Measurements from ENCODE around the gene BCORL1.
A peak's percentile ranks its signal among the peaks of the same experiment; 100 is the strongest.

Gene BCORL1

GRCh38 chrX:130009658-130010223 is 27.3 kb downstream of the BCORL1 start:
- no peak for DNase-seq (ENCODE audit: low spot score)

GRCh38 chrX:130012683-130013082 is 30.2 kb downstream of the BCORL1 start:
- DNase-seq (ENCODE audit: low spot score): no peak

DNA sequence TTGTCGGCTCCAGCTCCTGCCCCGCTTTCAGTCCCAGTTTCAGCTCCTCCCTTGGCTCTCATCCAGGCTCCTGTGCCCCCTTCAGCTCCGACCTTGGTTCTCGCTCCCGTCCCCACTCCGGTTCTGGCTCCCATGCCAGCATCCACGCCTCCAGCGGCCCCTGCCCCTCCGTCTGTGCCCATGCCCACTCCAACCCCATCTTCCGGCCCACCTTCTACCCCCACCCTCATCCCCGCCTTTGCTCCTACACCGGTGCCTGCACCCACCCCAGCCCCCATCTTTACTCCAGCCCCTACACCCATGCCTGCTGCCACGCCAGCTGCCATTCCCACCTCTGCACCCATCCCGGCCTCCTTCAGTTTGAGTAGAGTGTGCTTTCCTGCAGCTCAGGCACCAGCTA is 31.2 kb downstream of the BCORL1 start:
- no peak for DNase-seq (ENCODE audit: low spot score)

DNA sequence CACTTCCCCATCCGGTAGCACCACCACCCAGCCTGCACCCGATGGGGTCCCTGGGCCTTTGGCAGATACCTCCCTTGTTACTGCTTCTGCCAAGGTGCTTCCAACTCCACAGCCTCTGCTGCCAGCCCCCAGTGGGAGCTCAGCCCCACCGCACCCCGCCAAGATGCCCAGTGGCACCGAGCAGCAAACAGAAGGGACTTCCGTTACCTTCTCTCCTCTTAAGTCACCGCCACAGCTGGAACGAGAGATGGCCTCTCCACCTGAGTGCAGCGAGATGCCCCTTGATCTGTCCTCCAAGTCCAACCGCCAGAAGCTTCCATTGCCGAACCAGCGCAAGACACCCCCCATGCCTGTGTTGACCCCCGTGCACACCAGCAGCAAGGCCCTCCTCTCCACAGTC is 31.9 kb downstream of the BCORL1 start:
- no peak for DNase-seq (ENCODE audit: low spot score)

DNA sequence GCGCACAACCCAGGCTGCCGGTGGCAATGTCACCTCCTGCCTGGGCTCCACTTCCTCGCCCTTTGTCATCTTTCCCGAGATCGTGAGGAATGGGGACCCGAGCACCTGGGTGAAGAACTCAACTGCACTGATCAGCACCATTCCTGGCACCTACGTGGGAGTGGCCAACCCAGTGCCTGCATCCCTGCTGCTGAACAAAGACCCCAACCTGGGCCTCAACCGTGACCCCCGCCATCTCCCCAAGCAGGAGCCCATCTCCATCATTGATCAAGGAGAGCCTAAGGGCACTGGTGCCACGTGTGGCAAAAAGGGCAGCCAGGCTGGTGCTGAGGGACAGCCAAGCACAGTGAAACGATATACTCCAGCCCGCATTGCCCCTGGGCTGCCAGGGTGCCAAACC is 32.3 kb downstream of the BCORL1 start:
- no peak for DNase-seq (ENCODE audit: low spot score)

DNA sequence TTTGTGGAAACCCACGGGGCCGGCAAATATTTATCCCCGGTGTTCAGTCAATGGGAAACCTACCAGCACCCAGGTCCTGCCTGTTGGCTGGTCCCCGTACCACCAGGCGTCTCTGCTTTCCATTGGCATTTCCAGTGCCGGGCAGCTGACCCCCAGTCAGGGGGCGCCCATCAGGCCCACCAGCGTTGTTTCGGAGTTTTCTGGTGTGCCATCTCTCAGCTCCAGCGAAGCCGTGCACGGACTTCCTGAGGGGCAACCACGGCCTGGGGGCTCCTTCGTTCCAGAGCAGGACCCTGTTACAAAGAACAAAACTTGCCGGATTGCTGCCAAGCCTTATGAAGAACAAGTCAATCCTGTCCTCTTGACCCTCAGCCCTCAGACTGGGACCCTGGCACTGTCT is 32.7 kb downstream of the BCORL1 start:
- no peak for DNase-seq (ENCODE audit: low spot score)

DNA sequence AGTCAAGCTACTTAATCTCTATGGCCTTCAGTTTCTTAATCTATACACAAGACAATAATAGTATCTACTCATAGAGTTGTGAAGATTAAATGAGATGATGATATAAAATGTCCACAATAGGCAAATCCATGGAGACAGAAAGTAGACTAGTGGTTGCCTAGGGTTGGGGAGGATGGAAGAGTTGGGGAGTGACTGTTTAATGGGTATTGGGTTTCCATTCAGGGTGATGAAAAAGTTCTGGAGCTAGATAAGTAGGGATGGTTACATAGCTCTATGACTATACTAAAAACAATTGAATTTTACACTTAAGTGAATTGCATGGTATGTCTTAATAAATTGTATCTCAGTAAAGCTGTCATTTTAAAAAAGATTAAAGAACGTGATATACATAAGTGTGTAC is 35.7 kb downstream of the BCORL1 start:
- no peak for DNase-seq (ENCODE audit: low spot score)

- DNase-seq (ENCODE audit: low spot score): no peak
Measured at GRCh38 chrX:130020661-130021324, 38.4 kb downstream of the BCORL1 start.

DNA sequence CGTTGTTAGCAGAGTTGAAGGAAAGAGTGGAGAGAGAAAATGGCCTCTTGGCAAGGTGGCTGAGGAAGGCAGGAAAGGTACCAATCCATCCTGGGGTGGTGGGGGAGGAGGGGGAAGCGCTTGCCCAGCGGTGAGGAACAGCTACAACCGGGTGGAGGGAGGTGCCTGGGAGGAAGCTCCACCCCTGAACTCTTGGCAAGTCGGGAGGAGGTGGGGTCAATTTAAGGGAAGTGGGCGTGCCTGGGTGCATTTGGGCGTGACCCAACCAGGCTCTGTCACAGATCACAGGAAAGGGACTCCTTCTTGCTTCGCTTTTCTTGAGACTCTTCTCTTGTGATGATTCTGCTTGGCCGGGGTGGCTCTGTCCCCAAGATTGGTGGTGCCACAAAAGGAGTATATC is 41.7 kb downstream of the BCORL1 start:
- DNase-seq (ENCODE audit: low spot score): peak; percentile 15

- no peak for DNase-seq (ENCODE audit: low spot score)
Measured at GRCh38 chrX:130025256-130025655, 42.8 kb downstream of the BCORL1 start.

GRCh38 chrX:130027569-130027968 is 45.1 kb downstream of the BCORL1 start:
- DNase-seq (ENCODE audit: low spot score): no peak

DNA sequence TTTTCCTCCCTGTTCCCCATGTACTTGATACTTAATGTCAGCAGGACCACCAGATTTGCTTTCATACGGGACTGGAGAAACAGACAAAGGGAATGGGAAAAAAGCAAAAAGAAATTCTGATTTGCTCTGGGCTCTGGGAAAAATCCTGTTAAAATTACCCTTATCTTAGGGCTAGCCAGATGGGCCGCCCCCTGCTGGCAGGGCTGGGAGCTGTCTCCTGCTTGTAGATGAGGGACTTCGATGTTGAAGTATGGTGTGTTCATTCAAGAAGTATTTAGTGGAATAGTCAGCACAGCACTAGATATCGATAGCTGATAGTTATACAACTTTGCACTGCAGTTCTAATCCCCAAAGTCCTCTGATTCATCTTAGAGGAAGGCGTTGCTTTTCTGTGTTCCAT is 45.8 kb downstream of the BCORL1 start:
- DNase-seq (ENCODE audit: low spot score): peak; percentile 9

DNA sequence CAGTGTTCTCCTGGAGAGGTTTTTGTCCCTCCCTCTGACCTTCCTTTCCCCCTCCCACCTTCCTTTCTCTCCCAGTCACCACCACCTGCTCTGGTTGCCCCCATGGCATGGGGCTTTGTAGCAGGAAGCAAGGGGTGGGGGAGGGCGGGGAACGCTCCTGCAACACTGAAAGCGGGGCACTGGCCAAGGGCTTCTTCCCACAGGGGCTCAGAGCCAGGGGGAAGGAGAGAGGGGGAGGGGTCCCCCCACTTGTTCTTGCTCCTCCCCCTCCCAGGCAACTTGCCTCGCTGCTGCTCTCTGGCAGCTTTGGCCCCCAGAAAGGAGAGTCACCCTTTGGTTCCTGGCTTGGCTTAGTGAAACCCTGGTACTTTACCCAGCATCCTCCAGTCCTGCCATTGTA is 48.4 kb downstream of the BCORL1 start:
- DNase-seq (ENCODE audit: low spot score): no peak

DNA sequence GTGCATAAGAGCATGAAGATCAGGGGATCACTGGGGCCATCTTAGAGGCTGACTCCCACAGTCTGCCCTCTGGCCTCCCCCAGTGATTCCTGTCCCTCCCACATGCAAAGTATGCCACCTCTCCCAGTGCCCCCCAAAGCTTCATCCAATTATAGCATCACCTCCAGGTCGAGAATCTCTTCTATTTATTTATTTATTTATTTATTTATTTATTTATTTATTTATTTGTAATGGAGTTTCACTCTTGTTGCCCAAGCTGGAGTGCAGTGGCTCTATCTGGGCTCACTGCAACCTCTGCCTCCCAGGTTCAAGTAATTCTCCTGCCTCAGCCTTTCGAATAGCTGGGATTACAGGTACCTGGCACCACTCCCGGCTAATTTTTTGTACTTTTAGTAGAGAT is 50.1 kb downstream of the BCORL1 start:
- no peak for DNase-seq (ENCODE audit: low spot score)

DNA sequence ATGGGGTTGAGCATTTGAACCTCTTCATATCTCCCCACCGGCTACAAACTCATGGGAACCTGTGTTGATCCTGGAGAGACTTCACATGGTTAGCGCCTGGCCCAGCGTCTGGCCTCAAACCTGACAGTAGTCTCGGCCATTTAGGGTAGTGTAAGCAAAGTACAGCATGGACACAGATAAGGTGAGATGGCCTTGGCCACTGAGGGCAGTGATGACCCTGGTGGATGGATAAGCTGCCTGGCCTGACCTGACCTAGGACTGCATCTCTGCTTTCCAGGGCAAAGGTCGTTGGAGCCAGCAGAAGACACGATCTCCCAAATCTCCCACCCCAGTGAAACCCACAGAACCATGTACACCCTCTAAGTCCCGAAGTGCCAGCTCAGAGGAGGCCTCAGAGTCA is 51.7 kb downstream of the BCORL1 start:
- no peak for DNase-seq (ENCODE audit: low spot score)

DNA sequence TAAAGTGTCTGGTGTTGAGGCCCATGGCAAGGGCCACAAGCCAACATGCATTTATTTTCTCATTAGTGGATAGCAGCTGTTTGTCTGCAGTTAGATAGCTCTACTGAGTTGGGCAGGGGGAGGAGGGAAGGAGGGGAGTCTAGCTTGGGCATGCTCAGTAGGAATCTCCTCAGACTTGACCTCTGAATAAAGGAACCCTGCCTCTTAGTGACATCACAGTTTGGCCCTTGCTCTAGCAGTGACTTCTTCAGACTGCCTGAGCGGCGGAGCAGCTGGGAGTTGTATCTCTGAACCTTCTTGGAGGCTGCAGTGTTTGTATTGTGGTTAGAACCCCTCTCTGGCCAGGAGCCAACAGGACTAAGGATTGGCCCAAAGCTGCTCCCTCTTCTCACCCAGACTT is 57.4 kb downstream of the BCORL1 start:
- no peak for DNase-seq (ENCODE audit: low spot score)

DNA sequence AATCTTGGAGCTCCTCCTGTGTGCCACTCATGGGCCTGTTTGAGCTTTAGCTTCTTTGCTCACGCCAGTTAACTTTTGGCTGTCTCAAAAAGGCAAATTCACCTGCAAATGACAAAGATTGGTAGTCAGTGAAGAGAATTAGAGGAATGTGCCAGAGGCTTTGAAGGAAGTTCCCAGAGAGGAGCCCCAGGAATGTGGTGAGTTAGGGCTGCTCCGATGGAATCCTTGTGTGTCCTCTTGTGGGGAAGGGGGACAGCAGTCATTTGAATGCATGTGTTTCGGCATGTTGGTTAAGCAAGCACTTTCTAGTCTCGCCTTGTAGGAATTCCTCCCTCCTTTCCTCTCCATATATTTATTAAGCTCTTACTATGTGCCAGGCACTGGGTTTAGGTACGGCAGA is 65.0 kb downstream of the BCORL1 start:
- no peak for DNase-seq (ENCODE audit: low spot score)

- DNase-seq (ENCODE audit: low spot score): no peak
Measured at GRCh38 chrX:130048686-130049222, 66.3 kb downstream of the BCORL1 start.

DNA sequence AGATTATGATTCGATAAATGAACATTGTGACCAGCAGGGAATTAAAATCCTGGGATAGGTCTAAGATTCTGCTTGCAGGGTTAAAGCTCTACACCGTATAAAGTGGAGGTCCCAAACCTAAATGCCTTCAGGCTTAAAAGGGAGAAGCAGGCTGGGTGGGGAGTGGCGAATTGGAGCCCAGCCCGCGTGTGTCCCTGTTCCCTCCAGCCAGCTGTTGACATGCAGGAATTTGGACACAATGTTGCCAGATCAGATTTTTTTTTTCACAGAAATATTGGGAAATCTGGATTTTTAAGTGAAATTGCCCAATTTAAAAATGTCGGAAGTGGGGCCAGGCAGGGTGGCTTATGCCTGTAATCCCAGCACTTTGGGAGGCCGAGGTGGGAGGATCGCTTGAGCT is 67.4 kb downstream of the BCORL1 start:
- DNase-seq (ENCODE audit: low spot score): no peak

DNA sequence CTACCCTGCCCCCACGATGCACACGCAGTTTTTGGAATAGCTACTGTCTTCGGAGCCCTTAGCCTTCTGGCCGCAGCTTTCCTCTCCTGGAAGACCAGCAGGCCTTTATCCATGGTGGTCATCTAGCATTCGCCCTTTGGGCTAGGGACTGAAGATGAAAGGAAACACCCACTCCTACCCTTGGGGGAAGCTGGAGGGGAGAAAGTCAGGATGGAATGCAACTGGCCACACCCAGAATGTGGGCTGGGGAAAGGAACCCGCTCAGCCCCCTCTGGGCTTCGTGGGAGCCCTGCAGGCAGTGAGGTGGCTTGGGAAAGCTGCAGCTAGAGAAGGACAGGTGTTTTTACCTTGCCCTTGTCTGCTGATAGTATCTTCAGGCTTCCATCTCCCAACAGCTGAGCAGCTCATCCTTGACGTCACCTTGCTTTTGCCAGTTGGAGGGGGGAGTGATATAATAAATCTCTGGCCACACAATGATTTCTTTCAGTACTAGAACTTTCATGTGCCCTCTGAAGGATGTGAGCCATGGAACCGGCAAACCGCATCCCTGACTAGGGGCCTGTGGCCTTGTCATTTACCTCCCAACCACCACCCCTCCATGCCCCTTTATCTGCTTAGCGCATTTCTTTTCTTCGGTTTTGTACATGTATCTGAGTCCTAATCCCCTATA is 68.9 kb downstream of the BCORL1 start:
- DNase-seq (ENCODE audit: low spot score): no peak

GRCh38 chrX:130053236-130053635 is 70.8 kb downstream of the BCORL1 start:
- DNase-seq (ENCODE audit: low spot score): no peak

GRCh38 chrX:130055103-130055502 is 72.7 kb downstream of the BCORL1 start:
- DNase-seq (ENCODE audit: low spot score): no peak

DNA sequence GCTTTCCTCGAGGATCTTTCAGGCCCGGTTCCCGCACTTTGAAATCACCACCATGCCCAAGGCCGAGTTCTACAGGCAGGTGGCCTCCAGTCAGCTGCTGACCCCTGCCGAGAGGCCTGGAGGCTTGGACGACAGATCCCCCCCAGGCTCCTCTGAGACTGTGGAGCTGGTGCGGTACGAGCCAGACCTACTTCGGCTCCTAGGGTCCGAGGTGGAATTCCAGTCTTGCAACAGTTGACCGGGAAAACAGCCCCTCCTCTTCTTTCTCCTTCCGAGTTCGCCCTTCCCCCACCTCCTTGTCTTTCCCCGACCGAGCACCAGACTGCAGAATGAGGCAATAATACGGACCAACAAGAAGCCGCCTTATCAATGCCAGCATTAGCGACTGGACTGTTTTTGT is 73.5 kb downstream of the BCORL1 start:
- no peak for DNase-seq (ENCODE audit: low spot score)

All from SK-N-DZ (cell line).